ENCODE results near the gene TMEM61.

TMEM61 gene

GRCh38 chr1:55040933-55041494 is 60.6 kb downstream of the TMEM61 start:
- TF ChIP-seq, protein P1, sequence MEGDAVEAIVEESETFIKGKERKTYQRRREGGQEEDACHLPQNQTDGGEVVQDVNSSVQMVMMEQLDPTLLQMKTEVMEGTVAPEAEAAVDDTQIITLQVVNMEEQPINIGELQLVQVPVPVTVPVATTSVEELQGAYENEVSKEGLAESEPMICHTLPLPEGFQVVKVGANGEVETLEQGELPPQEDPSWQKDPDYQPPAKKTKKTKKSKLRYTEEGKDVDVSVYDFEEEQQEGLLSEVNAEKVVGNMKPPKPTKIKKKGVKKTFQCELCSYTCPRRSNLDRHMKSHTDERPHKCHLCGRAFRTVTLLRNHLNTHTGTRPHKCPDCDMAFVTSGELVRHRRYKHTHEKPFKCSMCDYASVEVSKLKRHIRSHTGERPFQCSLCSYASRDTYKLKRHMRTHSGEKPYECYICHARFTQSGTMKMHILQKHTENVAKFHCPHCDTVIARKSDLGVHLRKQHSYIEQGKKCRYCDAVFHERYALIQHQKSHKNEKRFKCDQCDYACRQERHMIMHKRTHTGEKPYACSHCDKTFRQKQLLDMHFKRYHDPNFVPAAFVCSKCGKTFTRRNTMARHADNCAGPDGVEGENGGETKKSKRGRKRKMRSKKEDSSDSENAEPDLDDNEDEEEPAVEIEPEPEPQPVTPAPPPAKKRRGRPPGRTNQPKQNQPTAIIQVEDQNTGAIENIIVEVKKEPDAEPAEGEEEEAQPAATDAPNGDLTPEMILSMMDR (IDR thresholded peaks at IDR 0.05; ENCODE audit: insufficient read depth, low read depth, low read length, missing control alignments): no peak
- no peak for DNase-seq (ENCODE audit: low read depth)
- no peak overlapping the region for H3K4me3 ChIP-seq (ENCODE audit: low read depth, low read length)

DNA sequence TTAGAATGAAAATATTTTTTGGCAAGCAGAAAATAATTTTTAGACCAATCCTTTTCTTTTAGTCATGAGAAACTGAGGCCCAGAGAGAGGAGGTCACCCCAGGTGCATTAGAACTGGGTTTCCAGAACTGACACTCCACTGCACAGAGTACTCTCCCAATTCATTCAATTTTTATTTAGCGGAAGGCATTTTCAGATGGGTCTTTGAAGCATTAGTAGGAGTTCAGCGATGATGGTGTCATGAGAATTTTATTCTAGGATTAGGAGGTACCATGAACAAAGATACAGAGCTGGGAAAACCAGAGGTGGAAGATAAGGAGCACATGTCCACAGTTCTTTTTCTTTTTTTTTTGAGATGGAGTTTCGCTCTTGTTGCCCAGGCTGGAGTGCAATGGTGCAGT is 61.2 kb downstream of the TMEM61 start:
- TF ChIP-seq, protein P1 (IDR thresholded peaks at IDR 0.05; ENCODE audit: insufficient read depth, low read depth, low read length, missing control alignments): no peak
- no peak overlapping the region for H3K4me3 ChIP-seq (ENCODE audit: low read depth, low read length)

More for the DNA sequence above, 61.2 kb downstream of the TMEM61 start:
- no peak for DNase-seq (ENCODE audit: low read depth)

Data from GM12865 (cell line).